K562 treated with DMSO at 1 percent for 48 hours (cell line): ENCODE measurements around the gene CXorf65. TPM values are rescaled to one million over a fixed set of nuclear protein-coding genes. Genes with fewer than 3 reads are reported as not detected.

Experiments used
- total RNA-seq: library from RNA; unstranded; fragments of 300-600 nt; gene quantifications from 2 replicates; pipeline ENCODE4 v1.2.3, GENCODE V29; 2022; ENCODE audit warnings: low replicate concordance; ENCODE audit errors: extremely low read depth

CXorf65 gene
- total RNA-seq = not detected in 2 replicates

GRCh38 chrX:71106427-71106826 is at the start of gene CXorf65:
Gene CXorf65 (minus strand): TSS chrX:71106740. CDS start chrX:71106556, 184 bp downstream.

GRCh38 chrX:71144651-71145050 is 38.1 kb upstream of the CXorf65 start, which contains the start of gene NLGN3:
Gene NLGN3 (plus strand): TSS chrX:71144841. CDS start chrX:71147750, 2,909 bp downstream.

GRCh38 chrX:71118032-71118984 is 11.8 kb upstream of the CXorf65 start, which contains the start of gene MED12:
Gene MED12 (plus strand): TSS chrX:71118596. CDS start chrX:71118755, 159 bp downstream.

GRCh38 chrX:71111141-71111843 is 4.8 kb upstream of the CXorf65 start, which contains the start of gene IL2RG:
Gene IL2RG (minus strand): TSS chrX:71111577. CDS start chrX:71111539, 38 bp downstream.

GRCh38 chrX:71095555-71095980 is 11.0 kb downstream of the CXorf65 start, which contains the start of gene FOXO4:
Gene FOXO4 (plus strand): TSS chrX:71095851. CDS start chrX:71096529, 678 bp downstream.

GRCh38 chrX:71068044-71068918 is 38.3 kb downstream of the CXorf65 start, which contains the start of gene SNX12:
Gene SNX12 (minus strand): TSS chrX:71068334. CDS start chrX:71068306, 28 bp downstream.

Other genes starting within 250 kb of the CXorf65 start
- not detected in 2 replicates for gene TEX11, start 198.0 kb downstream of the CXorf65 start, total RNA-seq
- not detected in 2 replicates for gene SLC7A3, start 175.6 kb downstream of the CXorf65 start, total RNA-seq
- gene SNX12, start 38.4 kb downstream of the CXorf65 start, total RNA-seq = not detected in 2 replicates
- not detected in 2 replicates for gene FOXO4, start 10.9 kb downstream of the CXorf65 start, total RNA-seq
- not detected in 2 replicates for gene IL2RG, start 4.8 kb upstream of the CXorf65 start, total RNA-seq
- gene MED12, start 11.9 kb upstream of the CXorf65 start, total RNA-seq = not detected in 2 replicates
- gene NLGN3, start 38.1 kb upstream of the CXorf65 start, total RNA-seq = not detected in 2 replicates
- gene GJB1, start 116.5 kb upstream of the CXorf65 start, total RNA-seq = not detected in 2 replicates
- gene ZMYM3, start 147.4 kb upstream of the CXorf65 start, total RNA-seq = not detected in 2 replicates
- 314 TPM in 1 of 2 replicates, not detected in the other for gene NONO, start 176.9 kb upstream of the CXorf65 start, total RNA-seq
- gene ITGB1BP2, start 195.0 kb upstream of the CXorf65 start, total RNA-seq = not detected in 2 replicates